COLO668 (cell line): Measurements from ENCODE around the gene GNB3.
A peak's percentile ranks its signal among the peaks of the same experiment; 100 is the strongest.

Experiments used
- DNase-seq: peaks from one replicate; lab custom pipeline; 2025; ENCODE audit not compliant: unreplicated experiment; lab: John Stamatoyannopoulos, UW

GNB3 gene

DNA sequence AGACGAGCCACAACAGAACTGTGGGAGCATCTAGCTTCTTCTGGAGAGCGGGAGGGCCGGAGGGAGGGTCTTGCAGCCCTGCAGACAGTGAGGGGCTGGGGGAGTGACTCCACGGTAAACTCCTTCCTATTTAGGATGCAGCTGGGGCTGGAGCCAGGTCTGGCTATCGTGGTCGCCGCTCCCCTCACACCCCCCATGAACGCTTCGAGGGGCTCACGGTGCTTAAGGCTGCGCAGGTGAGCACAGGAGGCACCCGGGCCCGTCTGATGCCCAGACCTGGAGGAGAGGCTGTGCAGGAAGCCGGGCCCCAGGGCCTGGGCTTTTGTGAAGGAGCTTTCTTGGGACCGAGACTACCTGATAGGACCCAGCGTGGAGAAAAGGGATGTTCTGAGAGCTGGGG, 3.9 kb upstream of the GNB3 start:
- no peak for DNase-seq

DNA sequence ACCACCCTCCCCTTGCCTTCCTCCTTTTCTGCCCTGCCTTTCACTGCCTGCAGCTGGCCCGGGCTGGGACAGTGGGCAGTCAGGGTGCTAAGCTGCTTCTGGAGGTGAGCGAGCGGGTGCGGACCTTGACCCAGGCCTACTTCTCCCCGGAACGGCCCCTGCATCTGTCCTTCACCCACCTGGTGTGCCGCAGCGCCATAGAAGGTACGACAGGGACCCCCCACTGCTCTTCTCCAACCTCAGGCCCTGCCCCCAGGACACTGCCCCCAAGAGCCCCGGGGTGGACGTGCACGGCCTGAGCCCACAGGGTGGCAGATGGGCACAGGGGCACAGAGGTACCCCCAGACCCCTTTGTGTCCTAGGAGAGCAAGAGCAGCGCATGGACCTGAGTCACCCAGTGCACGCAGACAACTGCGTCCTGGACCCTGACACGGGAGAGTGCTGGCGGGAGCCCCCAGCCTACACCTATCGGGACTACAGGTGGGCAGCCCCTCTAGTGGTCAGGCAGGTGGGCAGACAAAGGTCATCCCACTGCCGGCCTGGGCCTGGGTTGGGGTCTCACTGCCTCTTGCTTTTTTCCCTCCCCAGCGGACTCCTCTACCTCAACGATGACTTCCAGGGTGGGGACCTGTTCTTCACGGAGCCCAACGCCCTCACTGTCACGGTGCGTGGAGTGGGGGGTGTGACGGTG, 3.2 kb upstream of the GNB3 start:
- DNase-seq: no peak

DNA sequence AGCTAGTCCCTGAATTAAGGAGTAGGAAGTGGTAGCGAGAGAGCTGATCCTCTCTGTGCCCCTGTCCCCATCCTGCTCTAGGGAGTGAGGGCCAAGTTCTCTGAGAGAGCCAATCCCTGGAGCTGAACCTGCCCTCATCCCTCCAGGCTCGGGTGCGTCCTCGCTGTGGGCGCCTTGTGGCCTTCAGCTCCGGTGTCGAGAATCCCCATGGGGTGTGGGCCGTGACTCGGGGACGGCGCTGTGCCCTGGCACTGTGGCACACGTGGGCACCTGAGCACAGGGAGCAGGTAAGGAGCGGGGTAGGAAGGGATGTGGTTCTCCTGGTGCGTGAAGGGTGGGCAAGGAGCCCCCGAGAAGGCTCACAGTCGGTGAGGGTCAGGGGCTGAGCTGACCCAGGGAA, 1.9 kb upstream of the GNB3 start:
- no peak for DNase-seq

DNA sequence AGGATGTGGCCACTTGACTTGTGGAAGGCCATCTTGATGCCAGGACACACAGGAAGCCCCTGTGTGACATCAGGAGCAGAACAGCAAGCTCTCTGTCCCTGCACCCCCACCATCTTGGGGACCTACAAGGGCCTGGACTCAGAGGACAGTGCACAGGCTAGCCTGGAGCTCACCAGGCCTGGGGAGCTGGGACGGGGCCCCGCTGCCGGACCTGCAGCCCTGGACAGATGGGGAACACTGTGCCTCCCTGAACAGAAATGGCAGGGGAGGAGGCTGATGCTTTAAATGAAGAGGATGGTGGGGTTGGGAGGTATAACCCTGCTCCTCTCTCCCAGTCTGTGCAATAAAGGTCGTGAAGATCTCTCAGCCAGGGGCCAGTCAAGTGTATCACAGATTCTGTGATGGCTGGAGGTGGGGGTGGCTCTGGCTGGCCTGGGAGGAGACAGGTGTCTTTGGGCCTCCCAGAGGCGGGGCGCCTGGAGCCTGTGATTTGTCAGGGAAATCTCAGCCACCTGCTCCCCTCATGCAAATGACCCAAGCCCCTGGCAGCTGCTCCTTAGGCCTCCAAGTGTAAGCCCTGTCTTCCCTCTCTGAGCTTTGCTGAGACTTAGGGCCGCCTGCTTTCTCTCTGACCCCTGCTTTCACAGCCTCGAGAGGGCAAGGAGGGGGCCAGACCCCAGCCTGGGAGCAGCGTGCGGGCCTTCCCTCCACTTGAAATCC, 1.1 kb upstream of the GNB3 start:
- peak; percentile 72 for DNase-seq

GRCh38 chr12:6840330-6840729, 395 bp upstream of the GNB3 start:
- no peak for DNase-seq

- no peak for DNase-seq
Observed at GRCh38 chr12:6842075-6842474, 1.4 kb downstream of the GNB3 start.

DNA sequence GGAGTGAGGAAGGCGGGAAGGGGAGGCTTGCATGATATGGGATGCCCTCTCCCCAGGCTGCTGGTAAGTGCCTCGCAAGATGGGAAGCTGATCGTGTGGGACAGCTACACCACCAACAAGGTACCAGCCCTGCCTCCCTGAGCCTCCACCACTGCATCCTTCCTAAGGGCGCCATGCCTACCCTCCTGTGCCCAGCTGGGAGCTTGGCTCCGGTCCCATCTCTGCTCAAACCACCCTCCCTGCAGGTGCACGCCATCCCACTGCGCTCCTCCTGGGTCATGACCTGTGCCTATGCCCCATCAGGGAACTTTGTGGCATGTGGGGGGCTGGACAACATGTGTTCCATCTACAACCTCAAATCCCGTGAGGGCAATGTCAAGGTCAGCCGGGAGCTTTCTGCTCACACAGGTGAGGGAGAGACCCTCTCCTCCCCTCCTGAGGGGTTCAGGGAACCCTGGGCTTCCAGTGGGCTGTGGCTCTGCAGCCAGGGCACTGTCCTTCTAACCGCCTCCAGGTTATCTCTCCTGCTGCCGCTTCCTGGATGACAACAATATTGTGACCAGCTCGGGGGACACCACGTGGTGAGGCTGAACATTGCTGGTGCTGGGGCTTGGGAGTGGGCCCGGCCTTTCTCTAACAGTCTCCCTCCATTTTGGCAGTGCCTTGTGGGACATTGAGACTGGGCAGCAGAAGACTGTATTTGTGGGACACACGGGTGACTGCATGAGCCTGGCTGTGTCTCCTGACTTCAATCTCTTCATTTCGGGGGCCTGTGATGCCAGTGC, 2.6 kb downstream of the GNB3 start:
- DNase-seq: peak; percentile 26

GRCh38 chr12:6845395-6845794, 4.7 kb downstream of the GNB3 start:
- DNase-seq: no peak

GRCh38 chr12:6846316-6846869, 5.7 kb downstream of the GNB3 start:
- no peak for DNase-seq

DNA sequence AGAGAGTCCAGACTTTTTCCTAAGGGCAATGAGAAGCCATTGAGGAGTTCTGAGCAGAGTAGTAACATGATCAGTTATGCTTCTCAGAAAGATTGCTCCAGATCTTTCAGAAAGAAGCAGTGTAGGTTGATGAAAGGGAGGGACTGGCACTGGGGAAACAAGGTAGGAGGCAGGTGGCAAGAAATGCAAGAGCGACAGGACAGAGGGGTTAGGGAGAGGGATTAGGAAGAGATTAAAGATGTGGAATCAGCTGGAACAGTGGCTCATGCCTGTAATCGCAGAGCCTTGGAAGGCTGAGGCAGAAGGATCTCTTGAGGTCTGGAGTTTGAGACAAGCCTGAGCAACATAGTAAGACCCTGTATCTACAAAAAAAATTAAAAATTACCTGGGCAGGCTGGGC, 7.0 kb downstream of the GNB3 start:
- DNase-seq: no peak

DNA sequence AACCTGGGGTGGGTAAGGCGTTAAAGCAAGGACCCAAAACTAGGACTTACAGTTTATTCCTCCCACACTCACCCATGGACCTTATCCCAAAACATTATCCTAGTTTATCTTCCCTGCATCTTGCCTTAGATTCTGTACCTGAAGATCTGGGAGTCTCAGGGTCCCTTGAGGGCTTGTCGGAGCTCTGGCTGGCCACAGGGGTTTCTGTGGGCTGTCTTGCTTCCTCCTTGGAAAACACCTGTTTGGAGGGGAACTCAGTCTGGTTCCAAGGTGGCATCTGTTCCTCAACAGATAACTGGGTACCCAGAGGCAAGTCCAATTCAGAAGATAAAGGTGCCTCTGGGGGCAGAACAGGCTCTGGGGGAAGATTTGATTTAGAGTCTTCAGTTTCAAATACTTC, 8.7 kb downstream of the GNB3 start:
- DNase-seq: no peak

DNA sequence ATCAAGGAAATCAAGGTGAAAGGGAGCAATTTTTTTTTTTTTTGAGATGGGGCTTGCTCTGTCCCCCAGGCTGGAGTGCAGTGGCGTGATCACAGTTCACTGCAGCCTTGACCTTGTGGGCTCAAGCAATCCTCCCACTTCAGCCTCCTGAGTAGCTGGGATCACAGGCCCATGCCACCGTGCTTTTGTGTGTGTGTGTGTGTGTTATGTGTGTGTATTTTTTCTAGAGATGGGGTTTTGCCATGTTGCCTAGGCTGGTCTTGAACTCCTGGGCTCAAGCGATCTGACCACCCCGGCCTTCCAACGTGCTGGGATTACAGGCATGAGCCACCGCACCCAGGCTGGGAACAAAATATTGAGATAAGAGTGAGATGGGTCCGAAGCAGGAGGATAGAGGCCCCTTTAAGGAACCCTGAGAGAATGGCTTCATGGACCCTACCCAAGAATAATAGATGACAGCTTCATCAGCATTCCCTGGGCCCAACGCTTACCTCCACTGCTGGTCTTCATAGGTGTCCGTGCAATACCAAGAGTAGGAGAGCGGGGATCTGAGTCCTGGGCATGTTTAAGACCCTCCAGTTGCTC, 9.3 kb downstream of the GNB3 start:
- DNase-seq: no peak

DNA sequence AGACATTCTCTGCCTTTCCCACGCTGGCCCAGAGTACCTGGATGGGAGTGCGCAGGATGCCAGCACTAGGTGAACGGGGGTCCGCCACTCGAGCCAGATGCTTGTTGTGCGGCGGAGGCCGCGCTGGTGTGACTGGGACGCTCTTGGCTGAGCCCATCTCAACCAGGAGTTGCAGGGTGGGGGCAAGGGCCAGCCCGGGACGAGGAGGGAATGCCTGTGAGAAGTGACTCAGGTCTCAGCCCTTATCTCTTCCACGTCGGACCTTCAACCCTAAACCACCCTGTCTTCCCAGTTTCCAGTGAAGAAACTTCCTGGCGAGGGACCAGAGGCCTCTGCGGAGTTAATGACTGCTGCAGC, 10.0 kb downstream of the GNB3 start:
- no peak for DNase-seq

- peak; percentile 91 for DNase-seq
Observed at GRCh38 chr12:6851153-6851920, 10.6 kb downstream of the GNB3 start, which contains the start of gene CDCA3. Gene CDCA3, minus strand, starts transcription at chr12:6851286. Its CDS starts 334 bp downstream, at chr12:6850952.

DNA sequence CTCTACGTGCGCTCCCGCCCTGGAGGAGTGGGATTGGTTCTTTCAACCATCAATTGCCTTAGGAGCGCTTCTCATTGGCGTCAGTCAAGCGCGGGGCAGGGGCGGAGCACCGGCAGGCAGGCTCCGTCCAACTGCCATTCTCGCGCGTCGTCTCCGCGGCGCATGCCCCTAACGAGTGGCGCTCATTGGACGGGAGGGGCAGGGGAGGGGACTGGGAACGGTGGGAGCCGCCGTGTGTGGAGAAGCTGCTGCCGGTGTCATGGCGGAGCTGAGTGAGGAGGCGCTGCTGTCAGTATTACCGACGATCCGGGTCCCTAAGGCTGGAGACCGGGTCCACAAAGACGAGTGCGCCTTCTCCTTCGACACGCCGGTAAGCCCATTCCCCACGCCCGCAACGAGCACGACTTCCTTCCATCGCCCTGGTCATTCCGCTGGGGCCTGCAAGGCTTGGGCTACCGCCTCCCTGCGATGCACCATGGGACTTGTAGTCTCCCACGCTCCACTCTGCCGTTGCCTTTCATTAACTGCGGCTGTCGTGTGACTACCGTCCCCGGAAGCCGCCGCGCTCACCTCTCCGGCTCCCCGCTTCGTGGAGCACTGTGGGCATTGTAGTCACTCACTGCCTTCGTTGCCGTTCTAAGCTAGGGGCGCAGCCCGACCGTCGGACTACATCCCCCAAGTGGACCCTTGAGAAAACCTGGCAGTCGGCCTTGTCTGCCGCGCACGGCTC, 11.4 kb downstream of the GNB3 start, which contains the start of gene USP5:
USP5 (plus strand) TSS at position 230 of the 730 bp plus-strand sequence; CDS start at position 260, 30 bp downstream.
- peak; percentile 96 for DNase-seq

- peak; percentile 20 for DNase-seq
Observed at GRCh38 chr12:6852651-6853354, 12.1 kb downstream of the GNB3 start.

GRCh38 chr12:6853626-6854025, 12.9 kb downstream of the GNB3 start:
- DNase-seq: no peak

DNA sequence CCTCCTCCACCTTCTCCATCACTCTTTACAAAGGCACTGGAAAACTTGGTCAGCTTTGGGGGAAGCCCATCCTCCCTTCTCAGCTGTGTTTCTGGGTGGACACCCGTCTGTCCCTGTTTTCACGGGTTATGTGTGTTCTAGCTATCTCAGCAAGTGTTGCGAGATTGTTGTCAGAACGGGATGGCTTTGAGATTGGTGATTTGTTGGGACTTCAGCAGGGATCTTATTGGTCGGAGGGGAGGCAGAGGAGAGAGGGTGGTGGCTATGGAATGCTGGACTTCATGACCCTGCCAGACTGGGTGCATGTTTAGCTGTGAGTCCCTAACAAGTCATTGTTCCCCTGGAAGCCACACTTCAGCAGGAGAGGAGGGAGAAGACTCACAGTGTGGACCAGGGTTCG, 13.3 kb downstream of the GNB3 start:
- DNase-seq: no peak

DNA sequence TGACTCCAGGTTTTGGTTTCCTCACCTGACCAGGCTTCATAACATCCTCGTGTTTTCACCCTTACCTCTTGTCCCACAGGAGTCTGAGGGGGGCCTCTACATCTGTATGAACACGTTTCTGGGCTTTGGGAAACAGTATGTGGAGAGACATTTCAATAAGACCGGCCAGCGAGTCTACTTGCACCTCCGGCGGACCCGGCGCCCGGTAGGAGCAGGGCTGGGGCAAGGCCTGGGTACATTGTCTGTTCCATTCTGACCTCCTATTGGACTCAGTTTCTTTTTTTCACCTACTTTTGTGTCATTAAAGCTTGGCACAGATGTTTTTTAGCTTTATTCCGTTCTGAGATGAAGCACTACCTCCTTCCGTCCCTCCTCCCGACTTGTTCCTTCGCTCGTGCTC, 14.6 kb downstream of the GNB3 start:
- no peak for DNase-seq
